Caco-2 (cell line): ENCODE data around the gene ZC3H14. TPM values are rescaled to one million over a fixed set of nuclear protein-coding genes. Genes with fewer than 3 reads are reported as not detected.

Source experiments
- BruUV-seq: library from RNA; stranded (reverse); fragments of 400-500 nt; replicated peaks from 2 replicates; lab custom pipeline; 2021; lab: Mats Ljungman, UMichigan
- CTCF ChIA-PET: fragments of 300-600 bp; sonication (Branson Sonifier 250); formaldehyde crosslinking; loops from one replicate; lab custom pipeline; 2022; ENCODE audit warnings: antibody characterized with exemption; lab: Charles Lee
- POLR2A ChIA-PET: fragments of 300-600 bp; sonication (Branson Sonifier 250); formaldehyde crosslinking; loops from one replicate; lab custom pipeline; 2022; ENCODE audit warnings: antibody characterized with exemption; lab: Charles Lee
- DNase-seq, 2 experiments: peaks; one replicate each; pipeline versions ENCODE4 v3.0.0 to v3.0.0-alpha.2; 2020 to 2022
- H3K27me3 ChIP-seq: replicated peaks from 2 replicates; pipeline ENCODE4 v1.6.0; 2011; ENCODE audit warnings: low read length; ENCODE audit not compliant: control insufficient read depth, insufficient read depth
- H3K36me3 ChIP-seq: 2 replicates; pipeline ENCODE4 v1.5.1; 2011; ENCODE audit warnings: low read length; ENCODE audit not compliant: control insufficient read depth, insufficient read depth
- H3K4me1 ChIP-seq: fragments of 250-450 bp; sonication (Bioruptor Pico); 2 replicates; pipeline ENCODE4 v1.5.1; 2020; ENCODE audit warnings: mild to moderate bottlenecking
- H3K4me3 ChIP-seq: 2 replicates; pipeline ENCODE4 v1.5.1; 2011; ENCODE audit warnings: low read depth, mild to moderate bottlenecking, control low read depth, low read length
- H3K9me3 ChIP-seq: fragments of 250-450 bp; sonication (Bioruptor Pico); 2 replicates; pipeline ENCODE4 v1.5.1; 2020; ENCODE audit warnings: mild to moderate bottlenecking, moderate library complexity
- H3K27ac Mint-ChIP-seq: one replicate; pipeline ENCODE4 v1.8.0; 2022; ENCODE audit warnings: mixed read lengths; ENCODE audit not compliant: unreplicated experiment
- H3K27me3 Mint-ChIP-seq: one replicate; pipeline ENCODE4 v1.8.0; 2022; ENCODE audit warnings: mixed read lengths; ENCODE audit not compliant: insufficient read depth, unreplicated experiment
- H3K36me3 Mint-ChIP-seq: one replicate; pipeline ENCODE4 v1.8.0; 2022; ENCODE audit warnings: mild to moderate bottlenecking, mixed read lengths; ENCODE audit not compliant: insufficient read depth, unreplicated experiment
- H3K4me1 Mint-ChIP-seq: one replicate; pipeline ENCODE4 v1.8.0; 2022; ENCODE audit warnings: low read depth, mixed read lengths; ENCODE audit not compliant: unreplicated experiment
- H3K4me3 Mint-ChIP-seq: one replicate; pipeline ENCODE4 v1.8.0; 2022; ENCODE audit warnings: mild to moderate bottlenecking, moderate library complexity, mixed read lengths; ENCODE audit not compliant: unreplicated experiment
- H3K9me3 Mint-ChIP-seq: one replicate; pipeline ENCODE4 v1.8.0; 2022; ENCODE audit warnings: mixed read lengths; ENCODE audit not compliant: unreplicated experiment
- intact Hi-C: fragments of 100-400 bp; cut with micrococcal nuclease; formaldehyde crosslinking; loops from one replicate; pipeline ENCODE4 v1.10.0; 2022; ENCODE audit not compliant: unreplicated experiment
- total RNA-seq: library from RNA; stranded (reverse); gene quantifications from 2 replicates; pipeline ENCODE4 v1.2.3, GENCODE V29; 2022
- TF ChIP-seq, protein P1 (sequence below), 2 experiments: fragments of 200-600 bp in 1 of 2; IDR thresholded peaks; 1 replicate in 1 of 2; 2 replicates in 1 of 2; pipeline versions ENCODE4 v1.5.1 to v1.8.0; 2011 to 2022; ENCODE audit warnings: antibody characterized with exemption in 1 of 2, control low read depth in 1 of 2, inconsistent platforms in 1 of 2, low read depth in 1 of 2, low read length in 1 of 2, mild to moderate bottlenecking in 1 of 2, moderate library complexity in 1 of 2; ENCODE audit not compliant: insufficient read depth in 1 of 2, severe bottlenecking in 1 of 2, unreplicated experiment in 1 of 2

The ZC3H14 gene
- total RNA-seq, 1 experiment from 2014 or later, result 77.1 TPM

GRCh38 chr14:88607829-88608228, 45.0 kb downstream of the ZC3H14 start:
- no peaks in the 10 kb centered on the region for H3K27me3 Mint-ChIP-seq
- Histone ChIP-seq H3K36me3 (peaks cover 2% of the 10 kb centered on the region; the same call in 1 of the 2 replicates), H3K27me3 (no peaks in the 10 kb centered on the region), H3K4me1 (no peaks in the 10 kb centered on the region), H3K4me3 (no peak overlapping the region), H3K9me3 (no peaks in the 10 kb centered on the region)
- BruUV-seq, result no TSS peak
- ChIA-PET CTCF (no interaction called here), POLR2A (no interaction called here)
- TF ChIP-seq, protein P1, sequence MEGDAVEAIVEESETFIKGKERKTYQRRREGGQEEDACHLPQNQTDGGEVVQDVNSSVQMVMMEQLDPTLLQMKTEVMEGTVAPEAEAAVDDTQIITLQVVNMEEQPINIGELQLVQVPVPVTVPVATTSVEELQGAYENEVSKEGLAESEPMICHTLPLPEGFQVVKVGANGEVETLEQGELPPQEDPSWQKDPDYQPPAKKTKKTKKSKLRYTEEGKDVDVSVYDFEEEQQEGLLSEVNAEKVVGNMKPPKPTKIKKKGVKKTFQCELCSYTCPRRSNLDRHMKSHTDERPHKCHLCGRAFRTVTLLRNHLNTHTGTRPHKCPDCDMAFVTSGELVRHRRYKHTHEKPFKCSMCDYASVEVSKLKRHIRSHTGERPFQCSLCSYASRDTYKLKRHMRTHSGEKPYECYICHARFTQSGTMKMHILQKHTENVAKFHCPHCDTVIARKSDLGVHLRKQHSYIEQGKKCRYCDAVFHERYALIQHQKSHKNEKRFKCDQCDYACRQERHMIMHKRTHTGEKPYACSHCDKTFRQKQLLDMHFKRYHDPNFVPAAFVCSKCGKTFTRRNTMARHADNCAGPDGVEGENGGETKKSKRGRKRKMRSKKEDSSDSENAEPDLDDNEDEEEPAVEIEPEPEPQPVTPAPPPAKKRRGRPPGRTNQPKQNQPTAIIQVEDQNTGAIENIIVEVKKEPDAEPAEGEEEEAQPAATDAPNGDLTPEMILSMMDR (IDR thresholded peaks at IDR 0.05; ENCODE audit: insufficient read depth in 1 of 2, low read depth in 1 of 2, low read length in 1 of 2, severe bottlenecking in 1 of 2, unreplicated experiment in 1 of 2), result no peak
- intact Hi-C loops, result no loop called here
- H3K9me3 Mint-ChIP-seq, result no peaks in the 10 kb centered on the region
- peaks cover 87% of the 10 kb centered on the region for H3K36me3 Mint-ChIP-seq
- no peak for DNase-seq
- H3K4me1 Mint-ChIP-seq, result peaks cover 5% of the 10 kb centered on the region
- H3K4me3 Mint-ChIP-seq, result no peak overlapping the region
- H3K27ac Mint-ChIP-seq, result no peak overlapping the region

- Histone ChIP-seq H3K36me3 (peaks cover 2% of the 10 kb centered on the region; the same call in 1 of the 2 replicates), H3K27me3 (no peaks in the 10 kb centered on the region), H3K4me1 (peaks cover 16% of the 10 kb centered on the region), H3K4me3 (no peak overlapping the region), H3K9me3 (no peaks in the 10 kb centered on the region)
- Mint-ChIP-seq H3K27me3 (no peaks in the 10 kb centered on the region), H3K36me3 (peaks cover 71% of the 10 kb centered on the region), H3K4me3 (no peak overlapping the region), H3K27ac (no peak overlapping the region), H3K9me3 (no peaks in the 10 kb centered on the region), H3K4me1 (peaks cover 10% of the 10 kb centered on the region)
- BruUV-seq, result no TSS peak
- CTCF ChIA-PET, result no interaction called here
- intact Hi-C loops, result loop anchor here (5.0 kb wide), 1 partner anchor 400 kb away; no protein-coding TSS in a partner anchor
- TF ChIP-seq, protein P1 (IDR thresholded peaks at IDR 0.05; ENCODE audit: insufficient read depth in 1 of 2, low read depth in 1 of 2, low read length in 1 of 2, severe bottlenecking in 1 of 2, unreplicated experiment in 1 of 2), result no peak
- POLR2A ChIA-PET, result no interaction called here
- no peak for DNase-seq
These were observed 49.0 kb downstream of the ZC3H14 start for GRCh38 chr14:88611878-88612277.

DNA sequence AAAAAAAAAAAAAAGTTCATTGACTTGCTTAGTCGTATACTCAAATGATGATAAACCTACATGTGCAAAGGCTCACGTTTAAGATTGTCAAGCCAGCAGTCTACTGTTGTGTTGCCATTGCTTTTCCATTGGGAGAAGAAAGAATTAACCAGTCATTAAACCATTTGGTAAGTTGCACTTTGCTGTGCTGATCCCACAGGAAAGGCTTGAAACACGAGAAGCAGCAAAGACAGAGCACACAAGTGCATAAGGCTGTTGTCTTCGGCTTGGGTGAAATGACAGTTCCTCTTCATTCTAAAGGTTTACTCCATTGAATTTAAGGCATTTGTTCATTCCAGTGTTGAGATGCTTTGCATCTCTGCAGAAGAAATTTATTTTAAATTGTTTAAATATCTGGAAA, 50.1 kb downstream of the ZC3H14 start:
- intact Hi-C loops, result loop anchor here (5.0 kb wide), 1 partner anchor 399 kb away; no protein-coding TSS in a partner anchor
- TF ChIP-seq, protein P1 (IDR thresholded peaks at IDR 0.05; ENCODE audit: insufficient read depth in 1 of 2, low read depth in 1 of 2, low read length in 1 of 2, severe bottlenecking in 1 of 2, unreplicated experiment in 1 of 2), result no peak
- CTCF ChIA-PET, result no interaction called here
- no TSS peak for BruUV-seq
- Mint-ChIP-seq H3K9me3 (no peaks in the 10 kb centered on the region), H3K4me1 (peaks cover 11% of the 10 kb centered on the region), H3K36me3 (peaks cover 60% of the 10 kb centered on the region), H3K4me3 (no peak overlapping the region), H3K27me3 (no peaks in the 10 kb centered on the region), H3K27ac (no peak overlapping the region)
- H3K4me3 ChIP-seq, result no peak overlapping the region
- no peak for DNase-seq
- H3K36me3 ChIP-seq, result no peaks in the 10 kb centered on the region; the same call in 1 of the 2 replicates
- no peaks in the 10 kb centered on the region for H3K9me3 ChIP-seq
- POLR2A ChIA-PET, result no interaction called here
- no peaks in the 10 kb centered on the region for H3K27me3 ChIP-seq
- H3K4me1 ChIP-seq, result peaks cover 16% of the 10 kb centered on the region
